ENCODE data around the gene BCDIN3D. TPM values are rescaled to one million over a fixed set of nuclear protein-coding genes. Genes with fewer than 3 reads are reported as not detected.

The BCDIN3D gene
- total and polyA plus RNA-seq, 9 of the 15 experiments (the other 6 are each of a cell fraction or from before 2014, with no cell fraction given), result 3.7 to 6.9 (median 5.6) TPM

DNA sequence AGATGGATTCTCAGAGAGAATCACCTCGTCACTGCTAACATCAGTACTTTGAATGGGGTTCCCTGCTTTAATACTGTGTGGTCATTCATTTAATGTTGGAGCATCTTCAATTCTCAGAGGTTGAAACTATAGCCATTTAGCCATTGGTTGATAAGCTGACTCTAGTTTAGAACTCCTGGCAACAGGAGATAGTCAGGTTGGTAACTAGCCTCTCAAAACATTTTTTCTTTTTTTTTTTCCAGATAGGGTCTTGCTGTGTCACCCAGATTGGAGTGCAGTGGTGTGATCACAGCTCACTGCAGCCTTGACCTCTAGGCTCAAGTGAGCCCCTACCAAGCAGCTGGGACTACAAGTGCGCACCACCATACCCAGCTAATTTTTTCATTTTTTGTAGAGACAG is 11.2 kb downstream of the BCDIN3D start (continued):
- no peak for TF ChIP-seq CCNT2 (IDR thresholded peaks at IDR 0.05; ENCODE audit: borderline replicate concordance, extremely low read depth, insufficient read length, low read depth, low read length)
- no peak for TF ChIP-seq PYGO2 (tag; IDR thresholded peaks at IDR 0.05)

DNA sequence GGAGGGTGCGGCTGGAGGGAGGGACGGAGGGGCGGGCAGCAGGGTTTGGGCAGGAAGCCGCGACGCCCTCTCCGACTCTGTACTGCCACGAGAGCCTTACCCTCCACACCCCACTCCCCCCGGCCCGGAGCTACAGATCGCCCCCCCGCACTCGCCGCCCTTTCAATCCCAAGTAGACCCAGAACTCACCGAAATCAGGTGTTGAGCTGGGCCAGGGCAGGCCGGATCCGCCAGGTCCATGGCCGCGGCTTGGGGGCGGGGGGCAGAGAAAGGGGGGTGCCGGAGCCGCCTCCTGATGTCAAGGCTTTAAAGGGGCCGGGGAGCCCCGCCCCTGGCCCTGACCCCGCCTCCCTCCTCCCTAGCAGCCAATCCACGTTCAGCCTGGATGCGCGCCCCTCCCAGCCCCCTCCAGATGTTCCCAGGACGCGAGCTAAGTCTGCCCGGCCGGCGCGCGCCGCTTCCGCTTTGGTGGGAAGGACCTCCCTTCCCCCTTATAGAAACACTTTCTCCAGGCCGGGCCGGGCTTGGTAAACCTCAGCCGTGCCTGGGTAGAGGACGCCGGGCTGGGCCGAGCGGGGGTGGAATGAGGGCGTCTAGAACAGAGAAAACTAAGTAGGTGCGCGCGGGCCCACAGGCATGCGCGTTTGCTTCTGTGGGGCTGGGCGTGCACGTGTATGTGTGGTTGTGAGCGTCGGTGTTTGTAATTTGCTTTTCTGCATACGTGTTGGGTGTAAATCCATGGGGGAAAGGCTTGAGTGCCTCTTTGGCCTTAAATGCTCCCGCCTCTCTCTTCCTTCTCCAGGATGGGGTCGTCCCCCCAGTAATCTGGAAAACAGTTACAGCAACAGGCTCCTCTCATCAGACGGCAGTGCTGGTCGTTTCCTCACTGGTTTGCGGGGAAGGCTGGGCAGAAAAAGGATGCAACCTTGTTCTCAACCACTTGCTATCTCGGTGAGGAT is 14.5 kb downstream of the BCDIN3D start, which contains the start of gene NCKAP5L:
Gene NCKAP5L, minus strand, starts transcription at position 281 of the 959 bp plus-strand sequence. CDS start 24,369 bp downstream, outside the sequence.
- CTCF ChIA-PET (ENCODE audit: low intra/inter-chr PET ratio), result interaction anchor here (0.6 kb wide), 1 partner anchor 63 kb away, joined by 5 read pairs; no protein-coding TSS in a partner anchor
- no peaks in the 10 kb centered on the region for H3K36me3 ChIP-seq (ENCODE audit: control insufficient read depth, insufficient read depth, low read length)
- H2AFZ ChIP-seq (ENCODE audit: low read depth, low read length), result peak within 1 kb of the TSS; percentile 83
- H3K9me1 ChIP-seq (ENCODE audit: control insufficient read depth, insufficient read depth, low read length), result no peaks in the 10 kb centered on the region
- BruUV-seq (replicated peaks), result TSS peak; percentile 86
- peak within 1 kb of the TSS; percentile 85 for H3K4me3 ChIP-seq
- peaks cover 29 to 35% of the 10 kb centered on the region in 2 experiments for H3K4me1 ChIP-seq (replicated peaks in 1 of 2; ENCODE audit: control insufficient read depth in 2 of 2, insufficient read depth in 2 of 2, low read length in 2 of 2)
- ATAC-seq (peak; percentile 97), DNase-seq (ENCODE audit: extremely low read depth in 1 of 4, low spot score in 3 of 4) (peak; percentile 97 to 99 (median 99)), FAIRE-seq (peak; percentile 90)
- WGBS (ENCODE audit: insufficient coverage, low coverage, missing lambda C conversion rate), result 0% methylated on average over 35 of the region's 61 CpGs
- no peaks in the 10 kb centered on the region for H3K9me3 ChIP-seq (replicated peaks; ENCODE audit: control insufficient read depth, insufficient read depth, low read depth, low read length)
- in situ Hi-C loops (cut with MboI), result no loop called here
- POLR2A ChIA-PET, result interaction anchor here (0.6 to 2.0 kb wide), 9 partner anchors 9 to 85 kb away, joined by 3 to 14 read pairs (median 4); partner anchors contain the start of gene BCDIN3D
- intact Hi-C loops (cut with micrococcal nuclease), result loop anchor here (1.0 kb wide), 1 partner anchor 86 kb away; no protein-coding TSS in a partner anchor
- no peaks in the 10 kb centered on the region for H3K27me3 ChIP-seq (ENCODE audit: control insufficient read depth in 2 of 2, insufficient read depth in 2 of 2, low read length in 2 of 2)
- peak within 1 kb of the TSS; percentile 64 for H3K27ac ChIP-seq (ENCODE audit: extremely low read depth, low read depth, low read length)
- H3K4me2 ChIP-seq (ENCODE audit: insufficient read depth, low read length), result peak within 1 kb of the TSS; percentile 90
- peak within 1 kb of the TSS; percentile 67 to 89 for H3K9ac ChIP-seq (ENCODE audit: insufficient read depth in 1 of 2, low read depth in 2 of 2, low read length in 2 of 2)
- H4K20me1 ChIP-seq (replicated peaks; ENCODE audit: control insufficient read depth, insufficient read depth, low read length), result peaks cover 10% of the 10 kb centered on the region; the same call in 1 of the 2 replicates
- peaks cover 9% of the 10 kb centered on the region; the same call in 2 of the 3 replicates for H3K79me2 ChIP-seq (ENCODE audit: control insufficient read depth, insufficient read depth, low read length)
- TF ChIP-seq, protein P1, sequence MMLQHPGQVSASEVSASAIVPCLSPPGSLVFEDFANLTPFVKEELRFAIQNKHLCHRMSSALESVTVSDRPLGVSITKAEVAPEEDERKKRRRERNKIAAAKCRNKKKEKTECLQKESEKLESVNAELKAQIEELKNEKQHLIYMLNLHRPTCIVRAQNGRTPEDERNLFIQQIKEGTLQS (IDR thresholded peaks at IDR 0.05), result no peak
- TF ChIP-seq, protein P1 (CRISPR knock-in tag; conservative IDR thresholded peaks at IDR 0.05), result no peak
- TF ChIP-seq ZNF778 (CRISPR knock-in tag; IDR thresholded peaks at IDR 0.05) (no peak), LEF1 (IDR thresholded peaks at IDR 0.05) (0 out of 2 replicates have a peak, but pooled peaks have one; percentile 18), ELF4 (CRISPR knock-in tag; IDR thresholded peaks at IDR 0.05) (no peak), SIX5 (IDR thresholded peaks at IDR 0.05; ENCODE audit: borderline replicate concordance in 1 of 2, insufficient read depth in 1 of 2, low read depth in 1 of 2, low read length in 2 of 2) (no peak), PML (IDR thresholded peaks at IDR 0.05; ENCODE audit: low read length) (0 out of 2 replicates have a peak, but pooled peaks have one; percentile 65), GTF2E2 (tag; IDR thresholded peaks at IDR 0.05) (no peak)
- TF ChIP-seq, protein P2, sequence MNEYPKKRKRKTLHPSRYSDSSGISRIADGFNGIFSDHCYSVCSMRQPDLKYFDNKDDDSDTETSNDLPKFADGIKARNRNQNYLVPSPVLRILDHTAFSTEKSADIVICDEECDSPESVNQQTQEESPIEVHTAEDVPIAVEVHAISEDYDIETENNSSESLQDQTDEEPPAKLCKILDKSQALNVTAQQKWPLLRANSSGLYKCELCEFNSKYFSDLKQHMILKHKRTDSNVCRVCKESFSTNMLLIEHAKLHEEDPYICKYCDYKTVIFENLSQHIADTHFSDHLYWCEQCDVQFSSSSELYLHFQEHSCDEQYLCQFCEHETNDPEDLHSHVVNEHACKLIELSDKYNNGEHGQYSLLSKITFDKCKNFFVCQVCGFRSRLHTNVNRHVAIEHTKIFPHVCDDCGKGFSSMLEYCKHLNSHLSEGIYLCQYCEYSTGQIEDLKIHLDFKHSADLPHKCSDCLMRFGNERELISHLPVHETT (CRISPR knock-in tag; conservative IDR thresholded peaks at IDR 0.05 in 1 of 2, IDR thresholded peaks at IDR 0.05 in 1 of 2), result no peak
- TF ChIP-seq, protein P3, sequence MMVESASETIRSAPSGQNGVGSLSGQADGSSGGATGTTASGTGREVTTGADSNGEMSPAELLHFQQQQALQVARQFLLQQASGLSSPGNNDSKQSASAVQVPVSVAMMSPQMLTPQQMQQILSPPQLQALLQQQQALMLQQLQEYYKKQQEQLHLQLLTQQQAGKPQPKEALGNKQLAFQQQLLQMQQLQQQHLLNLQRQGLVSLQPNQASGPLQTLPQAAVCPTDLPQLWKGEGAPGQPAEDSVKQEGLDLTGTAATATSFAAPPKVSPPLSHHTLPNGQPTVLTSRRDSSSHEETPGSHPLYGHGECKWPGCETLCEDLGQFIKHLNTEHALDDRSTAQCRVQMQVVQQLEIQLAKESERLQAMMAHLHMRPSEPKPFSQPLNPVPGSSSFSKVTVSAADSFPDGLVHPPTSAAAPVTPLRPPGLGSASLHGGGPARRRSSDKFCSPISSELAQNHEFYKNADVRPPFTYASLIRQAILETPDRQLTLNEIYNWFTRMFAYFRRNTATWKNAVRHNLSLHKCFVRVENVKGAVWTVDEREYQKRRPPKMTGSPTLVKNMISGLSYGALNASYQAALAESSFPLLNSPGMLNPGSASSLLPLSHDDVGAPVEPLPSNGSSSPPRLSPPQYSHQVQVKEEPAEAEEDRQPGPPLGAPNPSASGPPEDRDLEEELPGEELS (CRISPR knock-in tag; IDR thresholded peaks at IDR 0.05; ENCODE audit: borderline replicate concordance), result peak; percentile 94
